ENCODE data around the gene CREB3L4. TPM values are rescaled to one million over a fixed set of nuclear protein-coding genes. Genes with fewer than 3 reads are reported as not detected.

The CREB3L4 gene
- total and polyA plus RNA-seq, 2 of the 13 experiments (the other 11 are each of a cell fraction or from before 2014, with no cell fraction given): 9.9 to 18.7 TPM

DNA sequence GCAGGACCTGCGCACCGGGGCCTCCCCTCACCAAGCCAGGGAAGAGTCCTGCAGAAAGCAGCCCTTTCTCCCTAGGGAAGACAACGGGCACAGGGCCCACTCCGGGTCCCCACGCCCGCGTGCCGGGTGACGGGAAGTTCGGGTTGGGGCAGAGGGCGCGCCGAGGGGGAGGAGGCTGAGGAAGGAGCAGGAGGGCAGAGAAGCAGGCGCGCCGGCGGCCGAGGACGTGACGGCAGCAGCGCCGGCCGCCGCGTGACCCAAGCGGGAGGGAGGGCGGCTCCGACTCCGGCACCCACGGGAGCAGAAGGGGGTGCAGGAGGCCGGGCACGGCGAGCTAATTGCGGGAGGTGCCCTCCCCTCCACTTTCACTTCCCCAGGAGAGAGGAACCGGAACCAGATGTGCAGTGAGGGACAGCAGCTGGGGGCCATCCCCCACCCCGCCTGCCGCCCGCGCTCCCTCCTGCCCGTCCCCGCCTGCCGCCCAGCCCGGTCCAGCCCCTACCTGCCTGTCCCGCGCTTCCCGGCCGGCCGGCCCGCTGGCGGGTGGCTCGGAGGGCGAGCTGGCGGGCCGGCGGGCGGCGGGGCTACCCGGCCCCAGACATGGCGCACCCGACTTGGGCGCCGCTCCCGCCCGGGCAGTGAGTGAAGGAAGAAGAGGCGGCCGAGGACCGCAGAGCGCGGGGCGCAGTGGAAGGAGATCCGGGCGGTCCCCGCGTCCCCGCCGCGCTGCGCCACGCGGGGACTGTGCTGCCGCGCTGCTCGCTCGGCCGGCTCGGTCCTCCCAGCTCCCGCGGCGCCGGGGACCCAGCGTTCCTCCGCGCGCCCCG lies 21.7 kb upstream of the CREB3L4 start:
- no TSS peak for BruUV-seq (replicated peaks)
- TF ChIP-seq, protein P1, sequence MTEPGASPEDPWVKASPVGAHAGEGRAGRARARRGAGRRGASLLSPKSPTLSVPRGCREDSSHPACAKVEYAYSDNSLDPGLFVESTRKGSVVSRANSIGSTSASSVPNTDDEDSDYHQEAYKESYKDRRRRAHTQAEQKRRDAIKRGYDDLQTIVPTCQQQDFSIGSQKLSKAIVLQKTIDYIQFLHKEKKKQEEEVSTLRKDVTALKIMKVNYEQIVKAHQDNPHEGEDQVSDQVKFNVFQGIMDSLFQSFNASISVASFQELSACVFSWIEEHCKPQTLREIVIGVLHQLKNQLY (CRISPR knock-in tag; IDR thresholded peaks at IDR 0.05): no peak
- 0 out of 2 replicates have a peak, but pooled peaks have one; percentile 24 for TF ChIP-seq ZNF598 (CRISPR knock-in tag; IDR thresholded peaks at IDR 0.05; ENCODE audit: borderline replicate concordance)
- no peak for TF ChIP-seq ZNF569 (CRISPR knock-in tag; IDR thresholded peaks at IDR 0.05; ENCODE audit: borderline replicate concordance)
- TF ChIP-seq ZNF563 (CRISPR knock-in tag; IDR thresholded peaks at IDR 0.05): 0 out of 2 replicates have a peak, but pooled peaks have one; percentile 42
- TF ChIP-seq, protein P2, sequence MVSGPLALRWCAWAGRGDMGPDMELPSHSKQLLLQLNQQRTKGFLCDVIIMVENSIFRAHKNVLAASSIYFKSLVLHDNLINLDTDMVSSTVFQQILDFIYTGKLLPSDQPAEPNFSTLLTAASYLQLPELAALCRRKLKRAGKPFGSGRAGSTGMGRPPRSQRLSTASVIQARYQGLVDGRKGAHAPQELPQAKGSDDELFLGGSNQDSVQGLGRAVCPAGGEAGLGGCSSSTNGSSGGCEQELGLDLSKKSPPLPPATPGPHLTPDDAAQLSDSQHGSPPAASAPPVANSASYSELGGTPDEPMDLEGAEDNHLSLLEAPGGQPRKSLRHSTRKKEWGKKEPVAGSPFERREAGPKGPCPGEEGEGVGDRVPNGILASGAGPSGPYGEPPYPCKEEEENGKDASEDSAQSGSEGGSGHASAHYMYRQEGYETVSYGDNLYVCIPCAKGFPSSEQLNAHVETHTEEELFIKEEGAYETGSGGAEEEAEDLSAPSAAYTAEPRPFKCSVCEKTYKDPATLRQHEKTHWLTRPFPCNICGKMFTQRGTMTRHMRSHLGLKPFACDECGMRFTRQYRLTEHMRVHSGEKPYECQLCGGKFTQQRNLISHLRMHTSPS (CRISPR knock-in tag; IDR thresholded peaks at IDR 0.05; ENCODE audit: low read depth): 0 out of 2 replicates have a peak, but pooled peaks have one; percentile 48
- TF ChIP-seq EHMT2 (IDR thresholded peaks at IDR 0.05; ENCODE audit: borderline replicate concordance, low read depth, low read length): no peak
- TF ChIP-seq ZNF772 (CRISPR knock-in tag; IDR thresholded peaks at IDR 0.05): peak; percentile 84
- TF ChIP-seq, protein P3, sequence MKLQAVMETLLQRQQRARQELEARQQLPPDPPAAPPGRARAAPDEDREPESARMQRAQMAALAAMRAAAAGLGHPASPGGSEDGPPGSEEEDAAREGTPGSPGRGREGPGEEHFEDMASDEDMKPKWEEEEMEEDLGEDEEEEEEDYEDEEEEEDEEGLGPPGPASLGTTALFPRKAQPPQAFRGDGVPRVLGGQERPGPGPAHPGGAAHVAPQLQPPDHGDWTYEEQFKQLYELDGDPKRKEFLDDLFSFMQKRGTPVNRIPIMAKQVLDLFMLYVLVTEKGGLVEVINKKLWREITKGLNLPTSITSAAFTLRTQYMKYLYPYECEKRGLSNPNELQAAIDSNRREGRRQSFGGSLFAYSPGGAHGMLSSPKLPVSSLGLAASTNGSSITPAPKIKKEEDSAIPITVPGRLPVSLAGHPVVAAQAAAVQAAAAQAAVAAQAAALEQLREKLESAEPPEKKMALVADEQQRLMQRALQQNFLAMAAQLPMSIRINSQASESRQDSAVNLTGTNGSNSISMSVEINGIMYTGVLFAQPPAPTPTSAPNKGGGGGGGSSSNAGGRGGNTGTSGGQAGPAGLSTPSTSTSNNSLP (IDR thresholded peaks at IDR 0.05; ENCODE audit: low read depth, low read length): no peak
- TF ChIP-seq, protein P4, sequence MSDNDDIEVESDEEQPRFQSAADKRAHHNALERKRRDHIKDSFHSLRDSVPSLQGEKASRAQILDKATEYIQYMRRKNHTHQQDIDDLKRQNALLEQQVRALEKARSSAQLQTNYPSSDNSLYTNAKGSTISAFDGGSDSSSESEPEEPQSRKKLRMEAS (IDR thresholded peaks at IDR 0.05): peak; percentile 56; the same call in 1 of the 2 replicates
- TF ChIP-seq TOPORS (CRISPR knock-in tag; IDR thresholded peaks at IDR 0.05): 0 out of 2 replicates have a peak, but pooled peaks have one; percentile 15
- TF ChIP-seq, protein P5, sequence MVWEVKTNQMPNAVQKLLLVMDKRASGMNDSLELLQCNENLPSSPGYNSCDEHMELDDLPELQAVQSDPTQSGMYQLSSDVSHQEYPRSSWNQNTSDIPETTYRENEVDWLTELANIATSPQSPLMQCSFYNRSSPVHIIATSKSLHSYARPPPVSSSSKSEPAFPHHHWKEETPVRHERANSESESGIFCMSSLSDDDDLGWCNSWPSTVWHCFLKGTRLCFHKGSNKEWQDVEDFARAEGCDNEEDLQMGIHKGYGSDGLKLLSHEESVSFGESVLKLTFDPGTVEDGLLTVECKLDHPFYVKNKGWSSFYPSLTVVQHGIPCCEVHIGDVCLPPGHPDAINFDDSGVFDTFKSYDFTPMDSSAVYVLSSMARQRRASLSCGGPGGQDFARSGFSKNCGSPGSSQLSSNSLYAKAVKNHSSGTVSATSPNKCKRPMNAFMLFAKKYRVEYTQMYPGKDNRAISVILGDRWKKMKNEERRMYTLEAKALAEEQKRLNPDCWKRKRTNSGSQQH (CRISPR knock-in tag; IDR thresholded peaks at IDR 0.05; ENCODE audit: low read depth): no peak
- TF ChIP-seq SPEN (CRISPR knock-in tag; IDR thresholded peaks at IDR 0.05; ENCODE audit: low read depth): 0 out of 2 replicates have a peak, but pooled peaks have one; percentile 15
- TF ChIP-seq RBM39 (IDR thresholded peaks at IDR 0.05; ENCODE audit: low read depth, low read length, poor library complexity, severe bottlenecking): peak; percentile 58
- TF ChIP-seq ZNF572 (CRISPR knock-in tag; IDR thresholded peaks at IDR 0.05): 0 out of 2 replicates have a peak, but pooled peaks have one; percentile 40
- TF ChIP-seq ZFP41 (CRISPR knock-in tag; IDR thresholded peaks at IDR 0.05; ENCODE audit: borderline replicate concordance): 0 out of 2 replicates have a peak, but pooled peaks have one; percentile 60
- no peak for TF ChIP-seq U2AF1 (optimal IDR thresholded peaks at IDR 0.05; ENCODE audit: low read depth, low read length)

More for the DNA sequence above, 21.7 kb upstream of the CREB3L4 start:
- DNase-seq (ENCODE audit: low spot score) (no peak), FAIRE-seq (no peak), ATAC-seq (peak; percentile 66)
- peak overlapping the region; percentile 71 for H3K27ac ChIP-seq (ENCODE audit: extremely low read length, insufficient read depth, low read length)
- peak overlapping the region; percentile 87 for H3K4me2 ChIP-seq (ENCODE audit: low read depth, low read length)
- POLR2A ChIA-PET: interaction anchor here (0.8 to 5.3 kb wide), 15 partner anchors 10 to 165 kb away, joined by 3 to 43 read pairs (median 8); partner anchors contain the start of genes CREB3L4, CRTC2, GATAD2B and JTB
- H3K4me3 ChIP-seq (replicated peaks in 1 of 3; ENCODE audit: insufficient read depth in 1 of 3, low read depth in 2 of 3, low read length in 3 of 3): peak overlapping the region; percentile 71 to 98 (median 81)
- WGBS (ENCODE audit: low lambda C conversion rate): under 1% methylated on average over 25 of the region's 95 CpGs
- no peaks in the 10 kb centered on the region for H3K9me3 ChIP-seq (ENCODE audit: low read length)
- no peak overlapping the region for H2AFZ ChIP-seq (ENCODE audit: low read length)
- no peaks in the 10 kb centered on the region for H3K27me3 ChIP-seq (ENCODE audit: control insufficient read depth in 1 of 2, insufficient read depth in 2 of 2, low read length in 2 of 2)
- no peaks in the 10 kb centered on the region for H4K20me1 ChIP-seq (ENCODE audit: insufficient read depth, low read length)
- H3K79me2 ChIP-seq (ENCODE audit: insufficient read depth, low read length): peaks cover 11% of the 10 kb centered on the region
- peaks cover 40% of the 10 kb centered on the region for H3K4me1 ChIP-seq (ENCODE audit: insufficient read depth, low read length)
- H3K36me3 ChIP-seq (replicated peaks in 1 of 2; ENCODE audit: control insufficient read depth in 1 of 2, insufficient read depth in 2 of 2, low read length in 2 of 2): peaks cover 10 to 51% of the 10 kb centered on the region in 2 experiments; a peak in 4 of 5 replicates
- in situ Hi-C loops (cut with HindIII; ENCODE audit: extremely low pct_ligation_motif_present, low pct_unique_long_range_greater_than_20kb) (loop anchor here (10.0 kb wide), 1 partner anchor 121 kb away; no protein-coding TSS in a partner anchor), intact Hi-C loops (cut with micrococcal nuclease; ENCODE audit: unreplicated experiment) (loop anchor here (1.0 to 5.0 kb wide), 3 partner anchors 40 to 326 kb away; partner anchors contain the start of genes HAX1 and RAB13)
- CTCF ChIA-PET (ENCODE audit: low intra/inter-chr PET ratio, low total read pairs): interaction anchor here (1.1 to 2.2 kb wide), 2 partner anchors 41 to 149 kb away, joined by 3 to 7 read pairs; partner anchors contain the start of gene RAB13
- peak overlapping the region; percentile 82 for H3K9ac ChIP-seq (ENCODE audit: insufficient read depth, low read depth, low read length)

All from HepG2 (cell line).